Fibroblast of lung (primary cell): ENCODE results near the gene PLXNA4.

Source experiments
- CTCF ChIP-seq, 2 donors: IDR thresholded peaks in 1 of 2; conservative IDR thresholded peaks in 1 of 2; 1 replicate in 1 of 2; 2 replicates in 1 of 2; pipeline ENCODE4 v1.5.1; 2011 to 2012; ENCODE audit warnings: low read length in 2 of 2, control low read depth in 1 of 2, inconsistent platforms in 1 of 2, low read depth in 1 of 2, mild to moderate bottlenecking in 1 of 2
- EZH2 ChIP-seq: IDR thresholded peaks from 2 replicates; pipeline ENCODE4 v1.5.1; 2012; ENCODE audit warnings: low read length, control low read depth, mild to moderate bottlenecking; ENCODE audit errors: missing control alignments

GRCh38 chr7:132075515-132075914 is 500.8 kb downstream of the PLXNA4 start:
- no peak for TF ChIP-seq EZH2
- no peak for TF ChIP-seq CTCF (conservative IDR thresholded peaks at IDR 0.05 in 1 of 2, IDR thresholded peaks at IDR 0.05 in 1 of 2; ENCODE audit: low read depth in 1 of 2, low read length in 2 of 2)
